Measurements from ENCODE around the gene TRIM37. TPM values are rescaled to one million over a fixed set of nuclear protein-coding genes. Genes with fewer than 3 reads are reported as not detected.

Gene TRIM37
- polyA plus RNA-seq, 4 donors: 5.6 to 11.3 (median 8.5) TPM

- Histone ChIP-seq H3K36me3 (ENCODE audit: control insufficient read depth in 3 of 3, insufficient read depth in 2 of 3, low read depth in 1 of 3, low read length in 3 of 3) (peaks cover 2 to 18% (median 2%) of the 10 kb centered on the region in 3 donors), H3K9me3 (ENCODE audit: control insufficient read depth in 2 of 2, insufficient read depth in 1 of 2, low read depth in 1 of 2, low read length in 1 of 2) (no peaks in the 10 kb centered on the region), H3K4me3 (ENCODE audit: low read depth in 1 of 3, low read length in 3 of 3) (no peak overlapping the region), H3K27ac (ENCODE audit: low read depth in 1 of 3, low read length in 2 of 3) (no peak overlapping the region), H3K27me3 (ENCODE audit: control insufficient read depth in 3 of 3, insufficient read depth in 3 of 3, low read length in 3 of 3) (no peaks in the 10 kb centered on the region), H3K4me1 (ENCODE audit: control insufficient read depth in 3 of 3, insufficient read depth in 2 of 3, low read depth in 1 of 3, low read length in 2 of 3) (no peaks in the 10 kb centered on the region)
- FAIRE-seq (no peak), DNase-seq (no peak)
- 91 to 95% (median 95%) methylated on average over 2 of the region's 2 CpGs for WGBS, 3 donors
Observed at GRCh38 chr17:59011975-59012374, 94.7 kb downstream of the TRIM37 start.

GRCh38 chr17:59010026-59010425, 96.7 kb downstream of the TRIM37 start:
- Histone ChIP-seq H3K27me3 (ENCODE audit: control insufficient read depth in 3 of 3, insufficient read depth in 3 of 3, low read length in 3 of 3) (no peaks in the 10 kb centered on the region), H3K4me3 (ENCODE audit: low read depth in 1 of 3, low read length in 3 of 3) (no peak overlapping the region), H3K9me3 (ENCODE audit: control insufficient read depth in 2 of 2, insufficient read depth in 1 of 2, low read depth in 1 of 2, low read length in 1 of 2) (no peaks in the 10 kb centered on the region), H3K36me3 (ENCODE audit: control insufficient read depth in 3 of 3, insufficient read depth in 2 of 3, low read depth in 1 of 3, low read length in 3 of 3) (peaks cover 2 to 12% (median 2%) of the 10 kb centered on the region in 3 donors), H3K4me1 (ENCODE audit: control insufficient read depth in 3 of 3, insufficient read depth in 2 of 3, low read depth in 1 of 3, low read length in 2 of 3) (no peaks in the 10 kb centered on the region), H3K27ac (ENCODE audit: low read depth in 1 of 3, low read length in 2 of 3) (no peak overlapping the region)
- no peak for FAIRE-seq
- WGBS, 3 donors: 96 to 98% (median 97%) methylated on average over 2 of the region's 2 CpGs
- DNase-seq: no peak

GRCh38 chr17:59008737-59009136, 97.9 kb downstream of the TRIM37 start:
- DNase-seq (no peak), FAIRE-seq (no peak)
- H3K27me3 ChIP-seq (ENCODE audit: control insufficient read depth in 3 of 3, insufficient read depth in 3 of 3, low read length in 3 of 3): no peaks in the 10 kb centered on the region
- no peak overlapping the region for H3K27ac ChIP-seq (ENCODE audit: low read depth in 1 of 3, low read length in 2 of 3)
- no peaks in the 10 kb centered on the region for H3K4me1 ChIP-seq (ENCODE audit: control insufficient read depth in 3 of 3, insufficient read depth in 2 of 3, low read depth in 1 of 3, low read length in 2 of 3)
- no peak overlapping the region for H3K4me3 ChIP-seq (ENCODE audit: low read depth in 1 of 3, low read length in 3 of 3)
- no peaks in the 10 kb centered on the region for H3K9me3 ChIP-seq (ENCODE audit: control insufficient read depth in 2 of 2, insufficient read depth in 1 of 2, low read depth in 1 of 2, low read length in 1 of 2)
- H3K36me3 ChIP-seq (ENCODE audit: control insufficient read depth in 3 of 3, insufficient read depth in 2 of 3, low read depth in 1 of 3, low read length in 3 of 3): peaks cover 2 to 12% (median 2%) of the 10 kb centered on the region in 3 donors
- 93 to 98% (median 96%) methylated on average over 2 of the region's 2 CpGs for WGBS, 3 donors

- Histone ChIP-seq H3K27ac (ENCODE audit: low read depth in 1 of 3, low read length in 2 of 3) (no peak overlapping the region), H3K9me3 (ENCODE audit: control insufficient read depth in 2 of 2, insufficient read depth in 1 of 2, low read depth in 1 of 2, low read length in 1 of 2) (no peaks in the 10 kb centered on the region), H3K4me3 (ENCODE audit: low read depth in 1 of 3, low read length in 3 of 3) (no peak overlapping the region), H3K36me3 (ENCODE audit: control insufficient read depth in 3 of 3, insufficient read depth in 2 of 3, low read depth in 1 of 3, low read length in 3 of 3) (peaks cover 2 to 9% (median 2%) of the 10 kb centered on the region in 3 donors), H3K4me1 (ENCODE audit: control insufficient read depth in 3 of 3, insufficient read depth in 2 of 3, low read depth in 1 of 3, low read length in 2 of 3) (no peaks in the 10 kb centered on the region), H3K27me3 (ENCODE audit: control insufficient read depth in 3 of 3, insufficient read depth in 3 of 3, low read length in 3 of 3) (no peaks in the 10 kb centered on the region)
- 72 to 87% (median 83%) methylated on average over 2 of the region's 2 CpGs for WGBS, 3 donors
- FAIRE-seq (no peak), DNase-seq (no peak)
Observed at GRCh38 chr17:59007995-59008394, 98.7 kb downstream of the TRIM37 start.

- DNase-seq (peak; percentile 65 to 74), FAIRE-seq (no peak)
- peaks cover 0 to 6% (median 4%) of the 10 kb centered on the region in 3 donors for H3K36me3 ChIP-seq (ENCODE audit: control insufficient read depth in 3 of 3, insufficient read depth in 2 of 3, low read depth in 1 of 3, low read length in 3 of 3)
- H3K27ac ChIP-seq (ENCODE audit: low read depth in 1 of 3, low read length in 2 of 3): no peak overlapping the region
- H3K9me3 ChIP-seq (ENCODE audit: control insufficient read depth in 2 of 2, insufficient read depth in 1 of 2, low read depth in 1 of 2, low read length in 1 of 2): no peaks in the 10 kb centered on the region
- 23 to 25% (median 24%) methylated on average over 4 of the region's 4 CpGs for WGBS, 3 donors
- H3K27me3 ChIP-seq (ENCODE audit: control insufficient read depth in 3 of 3, insufficient read depth in 3 of 3, low read length in 3 of 3): no peaks in the 10 kb centered on the region
- no peak overlapping the region for H3K4me3 ChIP-seq (ENCODE audit: low read depth in 1 of 3, low read length in 3 of 3)
- peaks cover 0 to 2% (median 0%) of the 10 kb centered on the region in 3 donors for H3K4me1 ChIP-seq (ENCODE audit: control insufficient read depth in 3 of 3, insufficient read depth in 2 of 3, low read depth in 1 of 3, low read length in 2 of 3)
Observed at GRCh38 chr17:59004338-59005111, 102.2 kb downstream of the TRIM37 start.

GRCh38 chr17:59003860-59004259, 102.8 kb downstream of the TRIM37 start:
- 93 to 95% (median 94%) methylated on average over 1 of the region's 1 CpG for WGBS, 3 donors
- H3K9me3 ChIP-seq (ENCODE audit: control insufficient read depth in 2 of 2, insufficient read depth in 1 of 2, low read depth in 1 of 2, low read length in 1 of 2): no peaks in the 10 kb centered on the region
- DNase-seq (no peak), FAIRE-seq (no peak)
- peaks cover 0 to 5% (median 5%) of the 10 kb centered on the region in 3 donors for H3K36me3 ChIP-seq (ENCODE audit: control insufficient read depth in 3 of 3, insufficient read depth in 2 of 3, low read depth in 1 of 3, low read length in 3 of 3)
- H3K27ac ChIP-seq (ENCODE audit: low read depth in 1 of 3, low read length in 2 of 3): no peak overlapping the region
- H3K4me1 ChIP-seq (ENCODE audit: control insufficient read depth in 3 of 3, insufficient read depth in 2 of 3, low read depth in 1 of 3, low read length in 2 of 3): peaks cover 0 to 2% (median 0%) of the 10 kb centered on the region in 3 donors
- H3K27me3 ChIP-seq (ENCODE audit: control insufficient read depth in 3 of 3, insufficient read depth in 3 of 3, low read length in 3 of 3): no peaks in the 10 kb centered on the region
- no peak overlapping the region for H3K4me3 ChIP-seq (ENCODE audit: low read depth in 1 of 3, low read length in 3 of 3)

GRCh38 chr17:59002848-59003247, 103.8 kb downstream of the TRIM37 start:
- Histone ChIP-seq H3K27me3 (ENCODE audit: control insufficient read depth in 3 of 3, insufficient read depth in 3 of 3, low read length in 3 of 3) (no peaks in the 10 kb centered on the region), H3K4me3 (ENCODE audit: low read depth in 1 of 3, low read length in 3 of 3) (no peak overlapping the region), H3K27ac (ENCODE audit: low read depth in 1 of 3, low read length in 2 of 3) (no peak overlapping the region), H3K9me3 (ENCODE audit: control insufficient read depth in 2 of 2, insufficient read depth in 1 of 2, low read depth in 1 of 2, low read length in 1 of 2) (no peaks in the 10 kb centered on the region), H3K36me3 (ENCODE audit: control insufficient read depth in 3 of 3, insufficient read depth in 2 of 3, low read depth in 1 of 3, low read length in 3 of 3) (peaks cover 0 to 5% (median 5%) of the 10 kb centered on the region in 3 donors), H3K4me1 (ENCODE audit: control insufficient read depth in 3 of 3, insufficient read depth in 2 of 3, low read depth in 1 of 3, low read length in 2 of 3) (peaks cover 0 to 2% (median 0%) of the 10 kb centered on the region in 3 donors)
- WGBS, 3 donors: 96 to 97% (median 96%) methylated on average over 2 of the region's 2 CpGs
- FAIRE-seq (no peak), DNase-seq (no peak)

GRCh38 chr17:59002126-59002525, 104.6 kb downstream of the TRIM37 start:
- no peak overlapping the region for H3K27ac ChIP-seq (ENCODE audit: low read depth in 1 of 3, low read length in 2 of 3)
- peaks cover 0 to 2% (median 0%) of the 10 kb centered on the region in 3 donors for H3K4me1 ChIP-seq (ENCODE audit: control insufficient read depth in 3 of 3, insufficient read depth in 2 of 3, low read depth in 1 of 3, low read length in 2 of 3)
- no peak overlapping the region for H3K4me3 ChIP-seq (ENCODE audit: low read depth in 1 of 3, low read length in 3 of 3)
- FAIRE-seq (no peak), DNase-seq (no peak)
- WGBS, 3 donors: 86 to 93% (median 92%) methylated on average over 3 of the region's 3 CpGs
- no peaks in the 10 kb centered on the region for H3K9me3 ChIP-seq (ENCODE audit: control insufficient read depth in 2 of 2, insufficient read depth in 1 of 2, low read depth in 1 of 2, low read length in 1 of 2)
- H3K27me3 ChIP-seq (ENCODE audit: control insufficient read depth in 3 of 3, insufficient read depth in 3 of 3, low read length in 3 of 3): no peaks in the 10 kb centered on the region
- H3K36me3 ChIP-seq (ENCODE audit: control insufficient read depth in 3 of 3, insufficient read depth in 2 of 3, low read depth in 1 of 3, low read length in 3 of 3): peaks cover 0 to 5% (median 5%) of the 10 kb centered on the region in 3 donors

All from small intestine (tissue), 7 donors.